Measurements from ENCODE around the gene HORMAD2.
"Not testable (repeated sequence)": the region's sequence is repeated elsewhere in the genome, so short reads cannot be mapped to it uniquely, and the experiment has no call there.

HORMAD2 gene

DNA sequence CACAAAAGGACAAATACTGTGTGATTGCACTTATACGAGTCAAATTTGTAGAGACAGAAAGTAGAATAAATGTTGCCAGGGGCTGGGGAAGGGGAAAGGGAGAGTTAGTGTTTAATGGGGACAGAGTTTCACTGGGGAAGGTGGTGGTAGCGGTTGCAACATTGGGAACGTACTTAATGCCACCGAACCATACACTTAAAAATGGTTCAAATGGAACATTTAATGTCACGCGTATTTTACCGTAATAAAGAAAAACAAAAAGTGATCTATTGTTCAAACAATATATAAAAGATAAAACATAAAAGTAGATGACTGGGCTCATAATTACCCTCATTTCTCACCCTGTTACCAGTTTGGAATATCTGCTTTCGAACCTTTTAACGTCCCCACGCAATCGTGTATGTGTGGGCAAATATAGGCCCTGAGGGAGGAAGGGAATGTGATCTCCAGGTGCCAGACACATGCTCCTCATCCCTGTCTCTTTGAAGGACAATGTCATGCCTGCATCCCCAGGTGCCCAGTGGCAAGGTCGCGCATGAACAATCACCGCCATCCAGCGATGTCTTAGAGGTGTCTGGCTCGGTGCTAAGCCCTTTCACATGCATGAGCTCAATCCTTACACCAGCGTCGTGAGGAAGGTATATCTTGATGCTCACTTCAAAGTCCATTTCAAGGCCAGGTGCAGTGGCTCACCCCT lies 131.0 kb downstream of the HORMAD2 start:
- DNase-seq (ENCODE audit: low read depth), result no peak

DNA sequence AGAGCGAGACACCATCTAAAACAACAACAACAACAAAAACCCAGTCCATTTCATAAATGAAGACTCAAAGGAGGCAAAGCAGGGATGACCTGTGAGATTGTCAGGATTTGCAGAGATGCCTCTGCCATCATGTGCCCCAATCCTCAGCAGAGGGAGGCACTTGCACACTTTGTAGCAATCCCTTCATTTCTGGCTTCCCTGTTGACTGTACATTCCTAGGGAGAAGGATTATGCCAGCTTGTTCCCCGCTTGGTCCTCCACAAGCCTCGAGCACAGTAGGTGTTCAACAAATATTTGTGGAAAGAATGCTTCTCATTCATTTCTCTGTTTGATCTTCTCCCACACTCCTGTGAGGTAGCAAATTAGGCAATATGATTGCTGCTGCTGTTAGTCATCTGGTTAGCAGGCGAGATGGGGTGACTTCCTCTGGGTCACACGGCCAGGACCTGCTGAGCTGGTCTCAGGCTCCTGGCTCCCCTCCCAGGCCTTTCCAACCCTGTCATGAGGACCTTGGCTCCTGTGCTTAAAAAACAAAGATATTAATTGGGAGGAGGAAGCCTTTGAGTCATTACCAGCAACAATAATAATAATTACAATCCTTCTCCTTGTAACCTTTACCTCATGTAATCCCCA lies 132.2 kb downstream of the HORMAD2 start:
- DNase-seq (ENCODE audit: low read depth), result no peak

DNA sequence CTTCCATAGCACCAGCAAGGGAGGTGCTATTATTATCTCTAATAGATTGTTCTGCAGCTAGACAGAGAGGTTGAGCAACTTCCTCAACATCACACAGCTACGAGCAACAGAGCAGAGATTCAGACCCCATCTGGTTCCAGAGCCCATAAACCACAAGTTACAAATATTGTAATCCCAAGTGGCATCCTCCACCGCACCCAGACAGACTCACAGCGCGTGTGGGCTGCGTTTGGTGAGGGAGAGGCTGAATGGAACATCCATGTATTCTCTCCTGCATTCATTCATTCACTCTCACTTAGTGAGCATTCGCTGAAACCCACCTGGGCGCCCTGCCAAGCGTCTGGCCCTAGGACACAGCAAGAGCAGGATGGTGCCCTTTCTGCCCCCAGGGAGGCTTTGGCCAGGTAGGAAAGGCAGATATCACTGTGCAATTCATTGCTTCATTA lies 132.8 kb downstream of the HORMAD2 start:
- DNase-seq (ENCODE audit: low read depth), result no peak

DNA sequence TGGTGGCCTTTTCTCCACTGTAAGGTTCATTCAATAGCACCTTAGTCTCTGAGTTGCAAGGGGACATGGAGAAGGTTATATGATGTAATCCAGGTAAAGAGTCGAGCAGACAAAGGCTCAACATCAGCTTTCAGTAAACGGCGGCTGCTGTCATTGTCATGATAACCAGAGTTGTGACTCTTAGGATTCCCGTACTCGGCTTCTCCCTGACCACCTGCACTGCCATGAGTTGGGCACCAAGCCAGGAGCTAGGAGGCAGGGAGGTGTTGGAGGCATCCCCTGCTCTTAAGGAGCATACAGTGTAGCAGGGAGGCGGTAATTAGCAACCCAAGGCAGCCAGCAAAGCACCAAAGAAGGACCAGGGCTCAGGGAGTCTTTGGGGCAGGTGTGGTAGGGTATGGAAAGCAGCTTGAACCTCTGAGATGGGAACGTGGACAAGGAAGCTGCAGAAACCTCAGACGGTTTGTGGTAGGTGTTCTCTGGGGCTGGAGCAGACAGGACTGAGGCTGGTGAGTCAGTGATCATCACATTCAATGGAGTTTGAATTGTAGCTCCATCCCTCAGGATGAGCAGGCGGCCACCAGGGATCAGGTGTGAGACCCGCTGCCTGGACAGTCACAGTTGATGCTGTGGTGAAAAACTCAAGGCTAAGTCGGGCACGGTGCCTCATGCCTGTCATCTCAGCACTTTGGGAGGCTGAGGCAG lies 134.6 kb downstream of the HORMAD2 start:
- DNase-seq (ENCODE audit: low read depth), result no peak

DNA sequence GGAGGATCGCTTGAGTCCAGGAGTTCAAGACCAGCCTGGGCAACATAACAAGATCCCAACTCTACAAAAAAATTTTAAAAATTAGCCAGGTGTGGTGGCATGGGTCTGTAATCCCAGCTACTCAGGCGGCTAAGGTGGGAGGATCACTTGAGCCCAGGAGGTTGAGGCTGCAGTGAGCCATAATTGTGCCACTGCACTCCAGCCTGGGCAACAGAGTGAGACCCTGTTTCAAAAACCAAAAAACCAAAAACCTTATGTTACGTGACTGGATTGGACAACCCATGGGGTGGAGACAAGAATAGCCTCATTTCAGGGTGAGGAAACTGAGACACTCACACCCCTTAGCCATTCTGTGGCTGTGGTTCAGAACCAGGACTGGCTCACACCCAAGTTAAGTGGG lies 136.0 kb downstream of the HORMAD2 start:
- DNase-seq (ENCODE audit: low read depth), result not testable (repeated sequence)

DNA sequence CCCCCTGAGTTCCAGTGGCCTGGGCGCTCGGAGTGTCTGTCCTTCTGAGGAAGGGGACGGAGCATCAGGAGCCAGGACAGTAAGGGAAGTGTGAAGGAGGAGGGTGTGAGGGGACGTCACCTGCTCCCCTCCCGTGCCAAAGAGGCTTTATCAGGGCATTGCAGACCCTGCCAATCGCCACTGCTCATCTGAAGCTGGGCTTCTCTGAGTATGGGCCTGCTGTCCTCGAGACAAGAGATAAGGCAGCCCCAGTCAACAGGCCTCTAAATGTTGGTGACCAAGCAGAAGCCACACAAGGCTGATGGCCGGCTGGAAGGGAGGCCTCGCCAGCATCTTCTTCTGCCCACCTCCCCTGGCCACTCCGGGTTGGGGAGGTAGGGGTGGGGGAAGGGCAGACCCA lies 136.4 kb downstream of the HORMAD2 start:
- no peak for DNase-seq (ENCODE audit: low read depth)

DNA sequence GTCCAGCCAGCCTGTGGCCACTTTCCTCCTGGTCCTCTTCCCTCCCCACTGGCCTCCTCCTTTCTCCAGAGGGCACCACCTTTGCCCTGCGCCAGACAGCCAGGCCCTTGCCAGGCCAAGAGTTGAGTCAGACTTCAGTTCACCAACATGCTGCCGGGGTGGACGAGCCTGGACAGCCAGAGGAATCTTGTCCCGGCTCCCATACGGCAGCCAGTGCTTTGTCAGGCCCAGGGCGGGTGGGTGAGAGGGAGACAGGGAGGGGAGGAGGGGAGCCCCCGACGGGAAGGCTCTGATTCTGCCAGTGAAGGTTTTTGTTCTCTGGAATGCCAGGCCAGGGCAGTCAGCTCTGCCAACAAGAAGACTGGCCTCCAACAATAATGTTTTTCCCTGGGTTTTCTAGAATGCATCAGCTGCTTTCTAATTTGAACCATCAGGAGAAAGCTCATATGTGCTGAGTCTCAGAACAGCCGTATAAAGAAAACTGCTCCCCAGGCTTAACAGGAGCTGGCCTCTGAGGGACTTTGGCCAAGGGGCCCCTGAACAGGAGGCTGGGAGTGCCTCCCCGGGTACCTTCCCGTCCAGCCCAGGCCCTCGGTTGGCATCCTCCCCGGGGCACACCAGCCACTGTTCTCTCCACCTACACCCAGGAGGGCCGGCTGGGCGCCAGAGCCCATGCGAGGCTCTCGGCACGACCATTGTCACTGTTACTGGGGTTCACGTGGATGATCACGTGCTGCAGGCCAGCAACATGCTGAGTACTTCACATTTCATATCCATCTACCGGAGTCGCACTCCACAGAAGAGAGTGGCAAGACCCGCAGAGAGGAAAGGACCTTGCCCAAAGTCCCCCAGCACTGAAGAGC lies 137.7 kb downstream of the HORMAD2 start:
- no peak for DNase-seq (ENCODE audit: low read depth)

DNA sequence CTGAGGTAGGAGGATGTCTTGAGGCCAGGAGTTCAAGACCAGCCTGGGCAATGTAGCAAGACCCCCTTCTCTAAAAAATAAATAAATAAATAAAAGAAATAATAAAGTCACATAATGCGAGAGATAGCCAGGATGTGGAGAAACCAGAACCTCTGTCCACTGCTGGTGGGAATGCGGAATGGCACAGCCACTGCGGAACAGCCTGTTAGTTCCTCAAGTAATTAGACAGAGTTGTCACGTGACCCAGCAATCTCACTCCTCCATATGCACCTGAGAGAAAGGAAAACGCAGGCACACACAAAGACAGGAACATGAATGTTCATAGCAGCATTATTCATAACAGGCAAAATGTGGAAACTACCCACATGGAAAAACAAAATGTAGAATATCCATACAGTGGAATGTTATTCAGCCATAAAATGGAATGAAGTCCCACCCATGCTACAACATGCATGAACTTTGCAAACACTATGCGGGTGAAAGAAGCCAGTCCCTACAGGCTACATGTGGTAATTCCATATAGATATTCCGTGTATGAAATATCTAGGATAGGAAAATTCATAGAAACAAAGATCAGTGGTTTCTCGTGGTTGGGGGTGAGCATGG lies 138.9 kb downstream of the HORMAD2 start:
- no peak for DNase-seq (ENCODE audit: low read depth)

DNA sequence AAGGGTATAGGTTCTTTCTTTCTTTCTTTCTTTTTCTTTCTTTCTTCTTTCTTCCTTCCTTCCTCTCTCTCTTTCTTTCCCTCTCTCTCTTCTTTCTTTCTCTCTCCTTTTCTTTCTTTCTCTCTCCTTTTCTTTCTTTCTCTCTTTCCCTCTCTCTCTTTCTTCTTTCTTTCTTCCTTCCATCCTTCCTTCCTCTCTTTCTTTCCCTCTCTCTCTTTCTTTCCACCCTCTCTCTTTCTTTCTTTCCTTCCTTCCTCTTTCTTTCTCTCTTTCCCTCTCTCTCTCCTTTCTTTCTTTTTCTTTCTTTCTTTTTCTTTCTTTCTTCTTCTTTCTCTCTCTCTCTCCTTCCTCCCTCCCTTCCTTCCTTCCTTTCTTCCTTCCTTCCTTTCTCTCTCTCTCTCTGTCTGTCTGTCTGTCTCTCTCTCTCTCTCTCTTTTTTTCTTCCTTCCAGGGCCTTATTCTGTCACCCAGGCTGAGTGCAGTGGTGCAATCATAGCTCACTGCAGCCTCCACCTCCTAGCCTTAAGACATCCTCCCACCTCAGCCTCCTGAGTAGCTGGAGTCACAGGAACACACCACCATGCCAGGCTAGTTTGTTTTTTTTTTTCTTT lies 139.5 kb downstream of the HORMAD2 start:
- DNase-seq (ENCODE audit: low read depth), result no peak

DNA sequence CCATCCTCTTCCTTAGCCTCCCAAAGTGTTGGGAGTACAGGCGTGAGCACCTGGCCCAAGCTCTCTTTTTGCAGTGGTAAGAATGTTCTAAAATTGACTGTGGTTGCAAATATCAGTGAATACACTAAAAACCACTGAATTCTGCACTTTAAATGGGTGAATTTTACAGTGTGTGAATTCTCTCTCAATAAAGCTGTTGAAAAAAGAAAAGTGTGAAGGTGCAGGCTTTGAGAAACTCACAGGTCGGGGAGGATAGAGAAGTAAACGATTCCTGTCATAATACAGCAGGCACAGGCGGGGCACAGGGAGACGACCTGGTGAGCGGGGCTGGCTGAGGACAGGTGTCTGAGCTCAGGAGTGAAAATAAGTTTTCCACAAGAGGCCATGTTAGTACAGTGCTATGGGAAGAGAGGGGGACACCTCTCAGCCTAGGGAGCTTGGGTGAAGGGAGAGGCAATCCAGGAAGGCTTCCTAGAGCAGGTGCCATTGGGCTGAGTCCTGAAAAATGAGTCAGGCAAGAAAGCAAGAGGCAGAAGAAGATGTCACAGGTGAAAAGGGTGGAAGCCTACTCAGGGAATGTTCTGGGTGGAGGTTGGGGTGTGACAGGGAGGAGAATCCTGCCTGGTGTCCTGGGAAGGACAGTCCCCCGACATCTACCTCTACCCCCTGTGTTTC lies 140.2 kb downstream of the HORMAD2 start:
- no peak for DNase-seq (ENCODE audit: low read depth)

DNA sequence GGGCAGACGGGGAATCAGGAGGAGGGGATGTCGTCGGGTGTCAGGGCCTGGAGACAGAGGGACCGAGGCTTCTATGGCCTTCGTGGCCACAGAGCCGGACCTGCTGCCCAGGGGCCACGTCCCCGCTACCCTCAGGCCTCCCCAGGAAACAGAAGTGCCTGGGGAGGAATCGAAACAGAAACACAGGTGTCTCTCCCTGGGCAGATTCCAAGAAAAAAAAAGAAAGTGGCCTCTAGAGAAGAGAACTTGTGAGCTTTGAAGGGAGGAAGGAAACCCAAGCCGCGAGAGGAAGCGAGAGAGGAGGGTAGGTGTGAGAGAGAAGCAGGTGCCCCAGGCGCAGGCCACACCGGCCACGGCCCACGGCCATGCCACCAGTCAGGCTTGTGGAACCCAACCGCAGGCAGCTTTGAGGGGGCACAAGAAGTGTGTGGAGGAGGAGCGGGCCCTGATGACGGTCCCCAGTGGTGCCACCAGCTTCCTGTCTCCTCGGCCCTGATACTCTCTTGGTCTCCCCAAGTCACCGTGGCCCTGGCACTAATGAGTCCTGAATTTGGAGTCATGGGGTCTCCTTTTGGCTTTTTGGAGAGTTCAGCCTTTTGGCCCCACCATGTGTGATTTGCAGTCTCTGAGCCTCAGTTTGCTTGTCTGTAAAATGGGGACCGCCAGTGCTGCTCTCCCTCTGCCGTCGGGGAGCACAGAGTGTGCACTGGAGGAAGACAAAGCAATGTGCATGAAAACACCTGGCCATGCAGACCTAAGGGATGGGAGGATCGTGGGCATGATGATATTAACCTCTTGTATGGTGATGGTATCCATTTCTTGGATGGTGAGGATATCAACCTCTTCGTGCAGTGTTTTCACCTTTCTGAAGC lies 141.1 kb downstream of the HORMAD2 start:
- DNase-seq (ENCODE audit: low read depth), result peak; percentile 36

DNA sequence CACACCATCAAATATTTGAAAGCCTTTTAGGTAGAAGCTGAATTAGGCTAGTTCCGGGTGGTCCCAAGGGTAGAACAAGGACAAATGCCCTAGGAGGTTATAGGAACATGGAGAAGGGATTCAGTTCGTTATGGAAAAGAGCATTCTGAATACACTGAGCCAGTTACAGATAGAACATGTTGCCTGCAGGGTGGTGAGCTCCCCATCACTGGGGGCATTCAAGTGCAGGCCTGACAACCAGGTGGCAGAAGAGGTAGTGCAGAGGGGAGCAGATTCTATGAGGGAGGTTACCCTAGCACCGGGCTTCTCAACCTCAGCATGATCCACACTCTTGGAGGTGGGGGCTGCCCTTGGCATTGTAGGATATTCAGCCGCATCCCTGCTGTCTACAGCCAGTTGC lies 142.1 kb downstream of the HORMAD2 start:
- DNase-seq (ENCODE audit: low read depth), result no peak

DNA sequence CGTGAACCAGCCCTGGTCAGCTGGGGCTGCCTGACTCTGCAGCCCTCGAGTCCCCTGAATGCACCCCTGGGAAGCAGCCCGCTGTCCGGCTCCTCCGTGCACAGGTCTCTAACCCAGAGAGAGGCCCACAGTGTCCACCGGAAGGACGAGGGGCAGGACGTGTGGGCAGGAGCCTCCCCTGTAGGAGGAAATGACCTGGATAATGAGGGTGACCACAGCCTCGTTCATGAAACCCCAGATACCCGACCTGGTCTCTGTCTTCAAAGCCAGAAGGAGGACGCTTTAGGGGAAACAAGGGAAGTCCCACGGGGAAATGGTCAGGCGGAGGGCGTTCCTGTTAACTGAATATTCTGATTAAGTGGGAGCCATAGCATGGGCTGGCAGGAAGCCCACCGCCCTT lies 143.0 kb downstream of the HORMAD2 start:
- no peak for DNase-seq (ENCODE audit: low read depth)

DNA sequence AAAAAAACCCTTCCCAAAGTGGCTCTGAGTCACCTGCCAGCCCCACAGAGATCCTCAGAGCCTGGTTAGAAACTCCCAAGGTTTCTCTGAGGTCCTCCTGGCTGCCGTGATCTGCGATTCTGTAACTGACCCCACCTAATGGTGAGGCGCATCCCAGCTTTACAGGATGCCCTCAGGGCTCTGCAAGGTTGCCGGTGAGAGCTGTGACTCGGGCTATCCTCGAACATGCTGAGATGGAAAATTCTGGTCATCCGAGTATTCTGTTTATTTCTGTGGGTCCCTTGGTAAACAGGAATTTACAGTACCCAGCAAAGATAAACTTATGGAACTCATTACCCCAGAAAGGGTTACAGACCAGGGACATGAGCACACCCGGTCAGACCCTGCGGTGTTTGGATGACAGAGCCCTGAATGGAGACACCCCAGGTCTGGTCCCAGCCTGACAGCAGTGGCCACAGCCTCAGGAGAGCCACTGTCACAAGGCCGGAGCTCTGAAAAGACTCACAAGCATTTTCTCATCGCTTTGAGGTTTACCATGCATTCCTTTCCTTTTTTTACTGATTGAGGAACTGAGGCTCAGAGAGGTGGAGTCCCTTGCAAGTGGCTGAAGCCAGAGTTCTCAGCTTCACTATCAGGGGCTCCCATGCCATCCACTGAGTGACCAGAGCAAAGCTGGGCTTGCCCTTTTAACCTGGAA lies 144.0 kb downstream of the HORMAD2 start:
- no peak for DNase-seq (ENCODE audit: low read depth)

DNA sequence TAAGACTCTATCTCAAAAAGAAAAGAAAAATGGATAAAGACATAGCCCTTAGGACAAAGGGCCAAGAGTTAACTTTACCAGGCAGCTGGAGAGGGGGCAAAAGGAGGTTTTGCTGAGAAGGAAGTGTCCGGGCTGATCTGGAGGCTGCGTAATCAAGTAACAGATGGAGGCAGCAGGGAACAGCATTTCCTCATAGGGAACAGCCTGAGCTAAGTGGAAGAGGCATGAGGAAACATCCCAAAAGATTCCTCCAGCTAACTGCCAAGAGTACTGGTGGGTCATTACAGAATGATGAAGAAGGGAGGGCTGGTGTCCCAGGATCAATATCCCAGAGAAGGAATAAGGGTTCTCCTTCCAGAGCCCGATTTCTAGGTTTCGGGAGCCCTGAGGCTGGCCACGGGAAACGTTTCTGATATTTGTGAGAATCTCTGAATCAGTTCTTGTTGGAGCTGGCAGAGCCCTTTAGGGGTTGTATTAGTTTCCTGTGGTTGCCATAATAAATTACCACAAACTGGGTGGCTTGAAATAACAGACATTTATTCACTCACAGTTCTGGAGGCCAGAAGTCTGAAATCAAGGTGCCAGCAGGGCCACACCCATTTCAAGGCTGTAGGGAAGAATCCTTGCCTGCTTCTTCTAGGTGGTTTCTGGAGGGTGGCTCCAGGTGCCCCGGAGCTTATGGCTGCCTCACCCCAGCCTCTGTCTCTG lies 145.1 kb downstream of the HORMAD2 start:
- no peak for DNase-seq (ENCODE audit: low read depth)

DNA sequence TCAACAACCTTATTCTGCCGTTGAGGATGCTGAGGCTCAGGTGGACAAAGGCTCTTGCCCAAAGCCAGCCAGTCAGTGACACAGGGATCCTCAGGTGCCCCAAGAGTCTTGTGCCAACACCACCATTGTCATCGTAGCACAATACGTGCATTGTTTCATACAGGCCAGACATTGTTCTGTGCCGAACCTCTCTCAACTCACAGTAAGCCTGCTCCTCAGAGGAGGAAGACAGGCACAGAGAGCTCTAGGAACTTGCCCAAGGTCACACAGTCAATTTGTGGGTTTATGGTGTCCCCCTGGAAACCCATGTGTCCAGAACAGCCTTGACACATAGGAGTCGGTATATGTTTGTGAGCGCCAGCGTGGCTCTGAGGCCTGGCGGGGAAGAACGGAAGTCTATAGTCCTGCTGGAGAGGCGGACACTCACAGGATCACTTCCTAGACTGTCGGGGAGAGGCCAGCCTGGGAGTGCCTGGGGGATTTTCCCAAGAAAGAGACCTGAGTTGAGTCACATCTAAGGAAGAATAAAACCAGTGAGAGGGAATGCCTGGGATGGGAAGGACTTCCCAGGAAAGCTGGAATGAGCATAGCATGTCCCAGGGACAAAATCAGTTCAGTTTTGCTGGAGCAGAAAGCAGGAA lies 146.0 kb downstream of the HORMAD2 start:
- no peak for DNase-seq (ENCODE audit: low read depth)
